ENCODE results near the gene FFAR2. TPM values are rescaled to one million over a fixed set of nuclear protein-coding genes. Genes with fewer than 3 reads are reported as not detected.

FFAR2 gene
- total and polyA plus RNA-seq, 2 donors (not counting 3 experiments of a cell fraction or from before 2014, with no cell fraction given) = not detected

- no peaks in the 10 kb centered on the region for H3K9me1 ChIP-seq (replicated peaks; ENCODE audit: control insufficient read depth, extremely low read depth, insufficient read depth, low read length)
- H4K20me1 ChIP-seq (replicated peaks; ENCODE audit: control insufficient read depth, extremely low read depth, insufficient read depth, low read length) = no peaks in the 10 kb centered on the region
- H3K27me3 ChIP-seq (ENCODE audit: control insufficient read depth in 2 of 2, insufficient read depth in 2 of 2, low read length in 2 of 2) = no peaks in the 10 kb centered on the region
- H3K9ac ChIP-seq (replicated peaks; ENCODE audit: extremely low read depth, insufficient read depth, low read length) = no peak overlapping the region
- H3K4me3 ChIP-seq (replicated peaks in 1 of 3; ENCODE audit: insufficient read depth in 1 of 3, low read depth in 1 of 3, low read length in 3 of 3) = no peak overlapping the region
- no peaks in the 10 kb centered on the region for H3K79me2 ChIP-seq (ENCODE audit: control insufficient read depth, insufficient read depth, low read length)
- no peaks in the 10 kb centered on the region for H3K36me3 ChIP-seq (ENCODE audit: control insufficient read depth in 2 of 2, extremely low read depth in 1 of 2, insufficient read depth in 2 of 2, low read length in 2 of 2)
- no peak overlapping the region for H3K27ac ChIP-seq (ENCODE audit: insufficient read depth, low read depth, low read length)
- TF ChIP-seq, protein P1, sequence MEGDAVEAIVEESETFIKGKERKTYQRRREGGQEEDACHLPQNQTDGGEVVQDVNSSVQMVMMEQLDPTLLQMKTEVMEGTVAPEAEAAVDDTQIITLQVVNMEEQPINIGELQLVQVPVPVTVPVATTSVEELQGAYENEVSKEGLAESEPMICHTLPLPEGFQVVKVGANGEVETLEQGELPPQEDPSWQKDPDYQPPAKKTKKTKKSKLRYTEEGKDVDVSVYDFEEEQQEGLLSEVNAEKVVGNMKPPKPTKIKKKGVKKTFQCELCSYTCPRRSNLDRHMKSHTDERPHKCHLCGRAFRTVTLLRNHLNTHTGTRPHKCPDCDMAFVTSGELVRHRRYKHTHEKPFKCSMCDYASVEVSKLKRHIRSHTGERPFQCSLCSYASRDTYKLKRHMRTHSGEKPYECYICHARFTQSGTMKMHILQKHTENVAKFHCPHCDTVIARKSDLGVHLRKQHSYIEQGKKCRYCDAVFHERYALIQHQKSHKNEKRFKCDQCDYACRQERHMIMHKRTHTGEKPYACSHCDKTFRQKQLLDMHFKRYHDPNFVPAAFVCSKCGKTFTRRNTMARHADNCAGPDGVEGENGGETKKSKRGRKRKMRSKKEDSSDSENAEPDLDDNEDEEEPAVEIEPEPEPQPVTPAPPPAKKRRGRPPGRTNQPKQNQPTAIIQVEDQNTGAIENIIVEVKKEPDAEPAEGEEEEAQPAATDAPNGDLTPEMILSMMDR (IDR thresholded peaks at IDR 0.05; ENCODE audit: extremely low read depth in 1 of 2, insufficient read depth in 1 of 2, low read depth in 1 of 2, low read length in 2 of 2) = peak; percentile 82 to 98
- TF ChIP-seq FOS (IDR thresholded peaks at IDR 0.05; ENCODE audit: borderline replicate concordance, insufficient read depth, low read length) = no peak
- no peak overlapping the region for H3K4me2 ChIP-seq (ENCODE audit: insufficient read depth, low read length)
- FAIRE-seq (peak; percentile 56), DNase-seq (ENCODE audit: low read depth, low spot score) (peak; percentile 44)
- dilution Hi-C loops (cut with MboI; ENCODE audit: extremely low pct_ligation_motif_present, low sequenced_read_pairs) = no loop called here
- ChIA-PET CTCF (interaction anchor here (0.6 to 2.8 kb wide), 31 partner anchors 9 to 431 kb away, joined by 3 to 118 read pairs (median 4); partner anchors contain the start of genes FFAR1, FFAR3, FXYD7 and USF2), POLR2A (no interaction called here)
- BruUV-seq (replicated peaks) = no TSS peak
- no peaks in the 10 kb centered on the region for H3K9me3 ChIP-seq (replicated peaks; ENCODE audit: control insufficient read depth, insufficient read depth, low read length)
- no peak overlapping the region for H2AFZ ChIP-seq (ENCODE audit: low read depth, low read length)
- H3K4me1 ChIP-seq (ENCODE audit: control insufficient read depth, extremely low read depth, insufficient read depth, low read length) = no peaks in the 10 kb centered on the region
- intact Hi-C loops (cut with micrococcal nuclease) = loop anchor here (1.0 kb wide), 3 partner anchors 143 to 428 kb away; no protein-coding TSS in a partner anchor
Measured at GRCh38 chr19:35495107-35496064, 47.3 kb downstream of the FFAR2 start.

DNA sequence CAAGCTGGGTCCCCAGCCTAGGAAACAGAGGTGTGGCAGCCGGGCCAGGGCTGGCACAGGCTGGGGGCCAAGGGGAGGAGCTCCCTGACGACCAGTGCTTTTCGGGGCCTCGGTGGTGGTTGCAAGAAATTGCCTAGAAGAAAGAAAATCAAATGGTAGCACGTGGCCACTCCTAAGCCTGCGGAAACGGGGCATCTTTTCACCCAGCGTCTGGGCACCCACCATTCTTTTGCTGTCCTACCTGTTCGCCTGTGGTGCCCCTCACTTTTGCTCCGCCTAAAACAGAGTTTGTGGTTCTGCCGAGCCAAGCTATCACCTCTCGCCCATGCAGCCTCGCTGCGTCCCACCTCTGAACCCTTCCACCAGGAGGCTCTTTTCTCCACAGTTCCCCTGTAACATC is 49.3 kb downstream of the FFAR2 start:
- no TSS peak for BruUV-seq (replicated peaks)
- H3K79me2 ChIP-seq (ENCODE audit: control insufficient read depth, insufficient read depth, low read length) = no peaks in the 10 kb centered on the region

More for the DNA sequence above, 49.3 kb downstream of the FFAR2 start:
- H3K4me2 ChIP-seq (ENCODE audit: insufficient read depth, low read length) = no peak overlapping the region
- no peaks in the 10 kb centered on the region for H3K9me1 ChIP-seq (replicated peaks; ENCODE audit: control insufficient read depth, extremely low read depth, insufficient read depth, low read length)
- no peak for TF ChIP-seq JUN (IDR thresholded peaks at IDR 0.05; ENCODE audit: borderline replicate concordance, insufficient read depth, insufficient read length, low read depth)
- no peak for TF ChIP-seq POLR2AphosphoS5 (IDR thresholded peaks at IDR 0.05; ENCODE audit: insufficient read depth, low read depth, low read length)
- TF ChIP-seq, protein P1 (IDR thresholded peaks at IDR 0.05; ENCODE audit: extremely low read depth in 1 of 2, insufficient read depth in 1 of 2, low read depth in 1 of 2, low read length in 2 of 2) = no peak
- no peak for TF ChIP-seq EZH2 (IDR thresholded peaks at IDR 0.05; ENCODE audit: borderline replicate concordance, low read depth, low read length, severe bottlenecking)
- no peak for TF ChIP-seq MYC (IDR thresholded peaks at IDR 0.05; ENCODE audit: low read depth, low read length)
- no peak for TF ChIP-seq GATA2 (IDR thresholded peaks at IDR 0.05; ENCODE audit: insufficient read depth, insufficient read length, low read depth, low read length)
- TF ChIP-seq FOS (IDR thresholded peaks at IDR 0.05; ENCODE audit: borderline replicate concordance, insufficient read depth, low read length) = no peak
- TF ChIP-seq, protein P2, sequence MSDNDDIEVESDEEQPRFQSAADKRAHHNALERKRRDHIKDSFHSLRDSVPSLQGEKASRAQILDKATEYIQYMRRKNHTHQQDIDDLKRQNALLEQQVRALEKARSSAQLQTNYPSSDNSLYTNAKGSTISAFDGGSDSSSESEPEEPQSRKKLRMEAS (IDR thresholded peaks at IDR 0.05; ENCODE audit: insufficient read depth, insufficient read length) = no peak
- no peak for TF ChIP-seq POLR2A (IDR thresholded peaks at IDR 0.05; ENCODE audit: low read depth, low read length)
- DNase-seq (ENCODE audit: low read depth, low spot score) = no peak
- no peak overlapping the region for H3K27ac ChIP-seq (ENCODE audit: insufficient read depth, low read depth, low read length)
- H3K27me3 ChIP-seq (ENCODE audit: control insufficient read depth in 2 of 2, insufficient read depth in 2 of 2, low read length in 2 of 2) = no peaks in the 10 kb centered on the region
- FAIRE-seq = no peak
- ChIA-PET CTCF (interaction anchor here (1.4 to 1.5 kb wide), 3 partner anchors 11 to 144 kb away, joined by 3 to 8 read pairs (median 6); no protein-coding TSS in a partner anchor), POLR2A (no interaction called here)
- H2AFZ ChIP-seq (ENCODE audit: low read depth, low read length) = no peak overlapping the region
- intact Hi-C loops (cut with micrococcal nuclease) (no loop called here), dilution Hi-C loops (cut with MboI; ENCODE audit: extremely low pct_ligation_motif_present, low sequenced_read_pairs) (no loop called here)
- no peak overlapping the region for H3K4me3 ChIP-seq (replicated peaks in 1 of 3; ENCODE audit: insufficient read depth in 1 of 3, low read depth in 1 of 3, low read length in 3 of 3)
- H3K4me1 ChIP-seq (ENCODE audit: control insufficient read depth, extremely low read depth, insufficient read depth, low read length) = no peaks in the 10 kb centered on the region
- no peak overlapping the region for H3K9ac ChIP-seq (replicated peaks; ENCODE audit: extremely low read depth, insufficient read depth, low read length)
- H3K36me3 ChIP-seq (ENCODE audit: control insufficient read depth in 2 of 2, extremely low read depth in 1 of 2, insufficient read depth in 2 of 2, low read length in 2 of 2) = no peaks in the 10 kb centered on the region
- no peaks in the 10 kb centered on the region for H3K9me3 ChIP-seq (replicated peaks; ENCODE audit: control insufficient read depth, insufficient read depth, low read length)
- H4K20me1 ChIP-seq (replicated peaks; ENCODE audit: control insufficient read depth, extremely low read depth, insufficient read depth, low read length) = no peaks in the 10 kb centered on the region
